Neuron (in vitro differentiated cells): ENCODE data around the gene CLEC4E.
"Not testable (repeated sequence)": the region's sequence is repeated elsewhere in the genome, so short reads cannot be mapped to it uniquely, and the experiment has no call there.

Experiments used
- H2AFZ ChIP-seq: one replicate; pipeline ENCODE4 v1.6.1; 2013; ENCODE audit warnings: low read depth, mild to moderate bottlenecking, inconsistent platforms, low read length, moderate library complexity
- H3K27me3 ChIP-seq: one replicate; pipeline ENCODE4 v1.6.1; 2013; ENCODE audit warnings: low read length; ENCODE audit not compliant: insufficient read depth
- H3K36me3 ChIP-seq: one replicate; pipeline ENCODE4 v1.6.1; 2013; ENCODE audit warnings: low read length; ENCODE audit not compliant: insufficient read depth
- H3K4me1 ChIP-seq: one replicate; pipeline ENCODE4 v1.6.1; 2013; ENCODE audit warnings: low read length; ENCODE audit not compliant: insufficient read depth
- H3K4me3 ChIP-seq: 2 replicates; pipeline ENCODE4 v1.5.1; 2013; ENCODE audit warnings: mild to moderate bottlenecking, low read length, moderate library complexity
- H3K9me3 ChIP-seq: one replicate; pipeline ENCODE4 v1.6.1; 2013; ENCODE audit warnings: low read length

CLEC4E gene

GRCh38 chr12:8517971-8518370 lies 22.7 kb downstream of the CLEC4E start:
- Histone ChIP-seq H3K4me3 (no peak overlapping the region), H3K9me3 (no peaks in the 10 kb centered on the region), H2AFZ (no peak overlapping the region), H3K27me3 (peaks cover 2% of the 10 kb centered on the region), H3K36me3 (no peaks in the 10 kb centered on the region), H3K4me1 (no peaks in the 10 kb centered on the region)

GRCh38 chr12:8513256-8513655 lies 27.4 kb downstream of the CLEC4E start, which contains the start of gene CLEC4D:
CLEC4D (plus strand) TSS chr12:8513503; CDS start chr12:8513733, 230 bp downstream.
- Histone ChIP-seq H3K4me3 (no peak within 1 kb of the TSS), H3K4me1 (peaks cover 2% of the 10 kb centered on the region), H3K9me3 (no peaks in the 10 kb centered on the region), H3K36me3 (no peaks in the 10 kb centered on the region), H2AFZ (no peak within 1 kb of the TSS), H3K27me3 (peaks cover 2% of the 10 kb centered on the region)

- Histone ChIP-seq H3K36me3 (no peaks in the 10 kb centered on the region), H3K4me3 (no peak overlapping the region), H3K9me3 (no peaks in the 10 kb centered on the region), H2AFZ (no peak overlapping the region), H3K4me1 (peaks cover 5% of the 10 kb centered on the region), H3K27me3 (peaks cover 2% of the 10 kb centered on the region)
Measured at GRCh38 chr12:8508910-8509841, 31.5 kb downstream of the CLEC4E start.

- Histone ChIP-seq H3K4me1 (peaks cover 5% of the 10 kb centered on the region), H3K36me3 (no peaks in the 10 kb centered on the region), H2AFZ (peak overlapping the region; percentile 13), H3K27me3 (no peaks in the 10 kb centered on the region), H3K4me3 (no peak overlapping the region), H3K9me3 (no peaks in the 10 kb centered on the region)
Measured at GRCh38 chr12:8508223-8508622, 32.5 kb downstream of the CLEC4E start.

- Histone ChIP-seq H3K4me1 (peaks cover 5% of the 10 kb centered on the region), H3K4me3 (no peak overlapping the region), H2AFZ (no peak overlapping the region), H3K27me3 (no peaks in the 10 kb centered on the region), H3K36me3 (no peaks in the 10 kb centered on the region), H3K9me3 (no peaks in the 10 kb centered on the region)
Measured at GRCh38 chr12:8507596-8507995, 33.1 kb downstream of the CLEC4E start.

GRCh38 chr12:8504351-8504750 lies 36.4 kb downstream of the CLEC4E start:
- no peak overlapping the region for H2AFZ ChIP-seq
- peaks cover 5% of the 10 kb centered on the region for H3K4me1 ChIP-seq
- no peaks in the 10 kb centered on the region for H3K27me3 ChIP-seq
- H3K36me3 ChIP-seq = no peaks in the 10 kb centered on the region
- H3K9me3 ChIP-seq = no peaks in the 10 kb centered on the region
- no peak overlapping the region for H3K4me3 ChIP-seq

GRCh38 chr12:8501720-8502119 lies 39.0 kb downstream of the CLEC4E start:
- Histone ChIP-seq H3K9me3 (no peaks in the 10 kb centered on the region), H3K4me3 (no peak overlapping the region), H2AFZ (no peak overlapping the region), H3K36me3 (no peaks in the 10 kb centered on the region), H3K27me3 (no peaks in the 10 kb centered on the region), H3K4me1 (no peaks in the 10 kb centered on the region)

- no peaks in the 10 kb centered on the region for H3K4me1 ChIP-seq
- H3K27me3 ChIP-seq = no peaks in the 10 kb centered on the region
- no peaks in the 10 kb centered on the region for H3K9me3 ChIP-seq
- no peak overlapping the region for H2AFZ ChIP-seq
- no peaks in the 10 kb centered on the region for H3K36me3 ChIP-seq
- no peak overlapping the region for H3K4me3 ChIP-seq
Measured at GRCh38 chr12:8499616-8500015, 41.1 kb downstream of the CLEC4E start.

- not testable (repeated sequence) for H3K36me3 ChIP-seq, H3K27me3 ChIP-seq, H3K4me1 ChIP-seq
Measured at GRCh38 chr12:8496074-8496473, 44.6 kb downstream of the CLEC4E start.

GRCh38 chr12:8495671-8496070 lies 45.0 kb downstream of the CLEC4E start:
- H3K27me3 ChIP-seq, H3K4me3 ChIP-seq, H3K36me3 ChIP-seq, H2AFZ ChIP-seq, H3K4me1 ChIP-seq, H3K9me3 ChIP-seq: not testable (repeated sequence)

More at GRCh38 chr12:8496074-8496473, 44.6 kb downstream of the CLEC4E start:
- H3K4me3 ChIP-seq, H2AFZ ChIP-seq, H3K9me3 ChIP-seq: not testable (repeated sequence)

GRCh38 chr12:8493084-8493483 lies 47.6 kb downstream of the CLEC4E start:
- H3K4me1 ChIP-seq = no peaks in the 10 kb centered on the region
- H3K36me3 ChIP-seq = no peaks in the 10 kb centered on the region
- H3K9me3 ChIP-seq = no peaks in the 10 kb centered on the region
- H2AFZ ChIP-seq = no peak overlapping the region
- H3K27me3 ChIP-seq = no peaks in the 10 kb centered on the region
- H3K4me3 ChIP-seq = no peak overlapping the region

GRCh38 chr12:8491646-8492530 lies 48.8 kb downstream of the CLEC4E start:
- Histone ChIP-seq H3K4me3 (no peak overlapping the region), H3K36me3 (no peaks in the 10 kb centered on the region), H3K4me1 (no peaks in the 10 kb centered on the region), H3K27me3 (no peaks in the 10 kb centered on the region), H2AFZ (no peak overlapping the region), H3K9me3 (no peaks in the 10 kb centered on the region)
